Measurements from ENCODE around the gene KIRREL3.

GRCh38 chr11:126748793-126749192 is 251.8 kb downstream of the KIRREL3 start:
- TF ChIP-seq CTCF (conservative IDR thresholded peaks at IDR 0.05) = no peak
- TF ChIP-seq ZFX (IDR thresholded peaks at IDR 0.05) = no peak
